Sigmoid colon (tissue), 7 donors: ENCODE data around the gene TXLNB. TPM values are rescaled to one million over a fixed set of nuclear protein-coding genes. Genes with fewer than 3 reads are reported as not detected.

Experiments used
- DNase-seq: peaks from one replicate; pipeline ENCODE4 v3.0.0-alpha.2; 2019
- H3K27ac ChIP-seq, 4 donors: fragments of 200-600 bp; sonication (generic); one replicate each; pipeline ENCODE4 v1.5.1; 2016 to 2019; ENCODE audit warnings: mild to moderate bottlenecking in 1 of 4
- H3K27me3 ChIP-seq, 3 donors: fragments of 200-600 bp; sonication (generic); one replicate each; pipeline ENCODE4 v1.5.1; 2019; ENCODE audit warnings: mild to moderate bottlenecking in 1 of 3
- H3K36me3 ChIP-seq, 4 donors: fragments of 200-600 bp; sonication (generic); one replicate each; pipeline ENCODE4 v1.5.1; 2016 to 2019
- H3K4me1 ChIP-seq, 4 donors: fragments of 200-600 bp; sonication (generic); one replicate each; pipeline ENCODE4 v1.5.1; 2017 to 2019
- H3K4me3 ChIP-seq, 4 donors: fragments of 200-600 bp; sonication (generic); one replicate each; pipeline ENCODE4 v1.5.1; 2017 to 2019; ENCODE audit warnings: mild to moderate bottlenecking in 2 of 4, moderate library complexity in 1 of 4
- H3K9me3 ChIP-seq, 4 donors: fragments of 200-600 bp in 3 of 4; sonication (generic) in 3 of 4; one replicate each; pipeline versions ENCODE4 v1.5.1 to v1.6.1; 2013 to 2019
- CTCF ChIP-seq, 4 experiments: fragments of 450-650 bp in 3 of 4; fragments of 200-600 bp in 1 of 4; IDR thresholded peaks; one replicate each; pipeline ENCODE4 v1.5.1; 2016 to 2019; ENCODE audit warnings: antibody characterized with exemption in 4 of 4, mild to moderate bottlenecking in 3 of 4, moderate library complexity in 2 of 4
- EP300 ChIP-seq, 4 donors: sonication (generic); formaldehyde crosslinking; IDR thresholded peaks; one replicate each; pipeline ENCODE4 v1.6.1; 2017; ENCODE audit warnings: antibody characterized with exemption in 4 of 4
- POLR2A ChIP-seq, 2 donors: fragments of 450-650 bp; IDR thresholded peaks; one replicate each; pipeline ENCODE4 v1.6.1; 2016; ENCODE audit warnings: antibody characterized with exemption in 2 of 2, mild to moderate bottlenecking in 2 of 2, moderate library complexity in 2 of 2
- POLR2AphosphoS5 ChIP-seq, 4 donors: sonication (generic); formaldehyde crosslinking; IDR thresholded peaks; one replicate each; pipeline ENCODE4 v1.6.1; 2017; ENCODE audit warnings: antibody characterized with exemption in 4 of 4
- WGBS, 2 donors: extraction: QIAGEN DNeasy Blood & Tissue Kit; methylation state at CpG; one replicate each; pipeline ENCODE4 v1.1.7; 2013; 5-methylcytosine and 5-hydroxymethylcytosine counted together
- intact Hi-C: fragments of 100-400 bp; cut with DNase I; formaldehyde crosslinking; loops from one replicate; pipeline ENCODE4 v1.15.1; 2023
- polyA plus RNA-seq, 3 donors: library from polyadenylated mRNA; stranded (reverse); fragments of 200-250 nt; gene quantifications; one replicate each; pipeline ENCODE4 v1.2.3, GENCODE V29; 2013
- total RNA-seq, 4 donors: library from RNA; depleted of rRNA; stranded (reverse); fragments of >200 nt; gene quantifications; one replicate each; pipeline ENCODE4 v1.1.0, GENCODE V29; 2016
- donor health status: healthy with polysubstance abuse.
- donor health status: Bipolar disorder and iron deficiency.
- donor health status: healthy.

Gene TXLNB
- total and polyA plus RNA-seq, 7 donors: 0.58 to 3.9 (median 1.7) TPM; not detected in 1

- H3K9me3 ChIP-seq: peaks cover 0 to 7% (median 1%) of the 10 kb centered on the region in 4 donors
Measured at GRCh38 chr6:139204978-139205377, 86.8 kb downstream of the TXLNB start.

DNA sequence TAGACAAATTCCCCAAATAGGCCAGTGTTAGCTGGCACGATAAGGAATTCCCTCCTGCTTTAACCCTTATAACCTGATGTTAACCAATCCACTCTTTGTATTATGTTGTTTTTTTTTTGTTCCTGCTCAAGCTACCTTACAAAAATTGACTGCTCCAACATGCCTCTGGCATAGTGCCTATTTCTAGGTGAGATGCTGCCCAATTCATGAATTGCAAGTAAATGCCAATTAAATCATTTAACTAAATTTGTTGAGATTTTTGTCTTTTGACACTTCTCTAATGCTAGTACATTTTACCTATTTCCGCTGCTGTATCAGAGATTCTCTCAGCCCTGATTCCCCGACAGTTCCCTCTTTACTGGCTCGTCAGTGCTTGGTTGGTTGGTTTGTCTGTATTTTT, 90.4 kb downstream of the TXLNB start:
- H3K27ac ChIP-seq: no peak overlapping the region
- H3K9me3 ChIP-seq: peaks cover 0 to 1% (median 0%) of the 10 kb centered on the region in 4 donors
- no peaks in the 10 kb centered on the region for H3K27me3 ChIP-seq
- H3K4me1 ChIP-seq: no peaks in the 10 kb centered on the region
- WGBS, 2 donors: 94 to 96% methylated on average over 4 of the region's 4 CpGs
- TF ChIP-seq EP300 (IDR thresholded peaks at IDR 0.05) (no peak), POLR2AphosphoS5 (IDR thresholded peaks at IDR 0.05) (no peak), POLR2A (IDR thresholded peaks at IDR 0.05) (no peak), CTCF (IDR thresholded peaks at IDR 0.05) (no peak)
- H3K4me3 ChIP-seq: no peak overlapping the region
- DNase-seq: no peak
- intact Hi-C loops: no loop called here
- H3K36me3 ChIP-seq: no peaks in the 10 kb centered on the region

More at GRCh38 chr6:139204978-139205377, 86.8 kb downstream of the TXLNB start:
- H3K4me1 ChIP-seq: no peaks in the 10 kb centered on the region
- WGBS, 2 donors: 95 to 97% methylated on average over 2 of the region's 2 CpGs
- no peak overlapping the region for H3K4me3 ChIP-seq
- intact Hi-C loops: no loop called here
- TF ChIP-seq EP300 (IDR thresholded peaks at IDR 0.05): no peak
- no peak for TF ChIP-seq POLR2AphosphoS5 (IDR thresholded peaks at IDR 0.05)
- TF ChIP-seq POLR2A (IDR thresholded peaks at IDR 0.05): no peak
- no peak for TF ChIP-seq CTCF (IDR thresholded peaks at IDR 0.05)
- DNase-seq: no peak
- no peak overlapping the region for H3K27ac ChIP-seq
- no peaks in the 10 kb centered on the region for H3K27me3 ChIP-seq
- no peaks in the 10 kb centered on the region for H3K36me3 ChIP-seq

DNA sequence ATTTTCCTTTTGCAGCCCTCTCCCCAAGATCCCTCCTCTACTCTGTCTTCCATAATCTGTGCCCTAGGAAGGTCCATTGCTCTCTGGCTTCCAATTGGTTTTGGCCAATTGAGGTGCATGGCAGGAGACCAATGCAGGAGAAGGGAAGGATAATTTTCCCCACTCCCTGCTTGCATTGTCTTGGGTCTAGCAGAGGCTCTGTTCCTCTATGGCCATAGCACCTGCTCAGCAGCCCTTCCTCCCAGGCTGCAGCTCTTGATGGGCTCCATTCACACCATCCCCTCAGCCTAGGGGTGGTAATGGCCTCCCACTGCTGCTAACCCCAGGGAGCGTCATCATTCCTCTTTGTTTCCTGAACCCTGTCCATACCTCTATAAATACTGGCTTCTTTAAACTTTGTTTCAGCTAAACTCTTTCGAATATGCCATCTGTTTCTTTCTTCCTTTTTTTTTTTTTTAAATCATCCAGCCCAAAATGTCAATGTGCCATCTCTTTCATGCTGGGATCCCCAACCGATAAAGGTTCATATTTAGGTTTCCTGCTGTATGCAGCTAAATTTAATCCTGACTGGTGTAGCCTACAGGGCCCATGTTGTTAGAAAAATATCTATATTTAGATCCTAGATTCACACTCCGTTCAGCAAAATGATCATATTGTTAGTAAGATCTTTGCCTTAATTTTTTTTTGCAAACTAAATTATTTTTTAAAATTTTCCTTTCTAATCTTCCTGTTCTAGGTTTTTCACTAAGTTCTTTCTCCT, 93.1 kb downstream of the TXLNB start:
- WGBS, 2 donors: 68 to 90% methylated on average over 4 of the region's 4 CpGs
- no peaks in the 10 kb centered on the region for H3K27me3 ChIP-seq
- no peaks in the 10 kb centered on the region for H3K4me1 ChIP-seq
- TF ChIP-seq EP300 (IDR thresholded peaks at IDR 0.05) (no peak), POLR2AphosphoS5 (IDR thresholded peaks at IDR 0.05) (no peak), POLR2A (IDR thresholded peaks at IDR 0.05) (no peak), CTCF (IDR thresholded peaks at IDR 0.05) (no peak)
- no peak overlapping the region for H3K27ac ChIP-seq
- no peaks in the 10 kb centered on the region for H3K9me3 ChIP-seq
- intact Hi-C loops: no loop called here
- DNase-seq: no peak
- no peak overlapping the region for H3K4me3 ChIP-seq
- no peaks in the 10 kb centered on the region for H3K36me3 ChIP-seq

- no peak for TF ChIP-seq POLR2A (IDR thresholded peaks at IDR 0.05)
- TF ChIP-seq CTCF (IDR thresholded peaks at IDR 0.05): no peak
- TF ChIP-seq EP300 (IDR thresholded peaks at IDR 0.05): no peak
- no peak for TF ChIP-seq POLR2AphosphoS5 (IDR thresholded peaks at IDR 0.05)
- intact Hi-C loops: no loop called here
- Histone ChIP-seq H3K27me3 (no peaks in the 10 kb centered on the region), H3K4me1 (no peaks in the 10 kb centered on the region), H3K36me3 (no peaks in the 10 kb centered on the region), H3K4me3 (no peak overlapping the region), H3K9me3 (no peaks in the 10 kb centered on the region), H3K27ac (no peak overlapping the region)
- no peak for DNase-seq
- whole genome bisulfite sequencing, 2 donors: 67 to 81% methylated on average over 3 of the region's 3 CpGs
Measured at GRCh38 chr6:139194740-139195139, 97.1 kb downstream of the TXLNB start.

Other genes with a start within 250 kb of the TXLNB start
- gene HECA, start 156.9 kb downstream of the TXLNB start, total RNA-seq: 10 to 100 TPM; 33.5 to 42.1 (median 35.6) TPM
- 10 to 100 TPM; 16.7 to 20.8 (median 18.0) TPM for gene HECA, start 156.9 kb downstream of the TXLNB start, polyA plus RNA-seq
- gene CITED2, start 82.7 kb upstream of the TXLNB start, total RNA-seq: 100 to 1,000 TPM in 3 of 4 donors, 10 to 100 TPM in 1; 71.7 to 182 (median 132) TPM
- 10 to 100 TPM; 26.4 to 57.7 (median 35.5) TPM for gene CITED2, start 82.7 kb upstream of the TXLNB start, polyA plus RNA-seq